ENCODE data around the gene CFAP65.

CFAP65 gene

DNA sequence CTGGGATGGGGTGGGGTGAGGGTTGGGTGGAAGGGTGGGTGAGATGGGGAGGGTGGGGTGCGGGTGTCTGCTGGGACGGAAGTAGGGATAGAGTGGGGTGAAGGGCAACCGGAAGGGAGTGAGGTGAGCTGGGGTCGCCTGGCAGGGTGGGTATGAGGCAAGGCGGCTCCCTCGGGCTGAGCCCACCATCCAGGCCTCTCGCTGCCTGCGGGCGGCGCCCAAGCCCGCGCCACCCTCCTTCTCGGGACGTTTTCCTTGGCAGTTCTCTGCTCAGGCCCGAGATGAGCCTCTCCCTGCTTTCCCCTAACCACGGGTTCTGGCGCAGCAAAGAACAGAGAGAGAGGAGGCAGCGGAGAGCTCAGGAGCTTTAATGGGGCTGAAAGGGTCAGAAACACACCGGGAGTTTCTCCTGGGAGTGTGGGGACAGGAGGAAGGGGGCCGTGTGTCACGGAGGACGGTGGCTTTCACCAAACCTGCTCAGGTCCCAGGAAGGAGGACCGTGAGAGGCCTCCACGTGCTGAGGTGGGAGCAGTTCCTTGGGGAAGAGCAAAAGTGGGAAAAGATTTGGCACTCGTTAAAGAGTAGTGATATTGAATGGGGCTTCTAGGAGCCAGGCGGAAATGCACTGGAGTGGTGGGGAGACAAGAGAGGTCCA, 60.5 kb downstream of the CFAP65 start:
- no peak for DNase-seq (ENCODE audit: insufficient read length, low spot score)
- FAIRE-seq, result no peak

DNA sequence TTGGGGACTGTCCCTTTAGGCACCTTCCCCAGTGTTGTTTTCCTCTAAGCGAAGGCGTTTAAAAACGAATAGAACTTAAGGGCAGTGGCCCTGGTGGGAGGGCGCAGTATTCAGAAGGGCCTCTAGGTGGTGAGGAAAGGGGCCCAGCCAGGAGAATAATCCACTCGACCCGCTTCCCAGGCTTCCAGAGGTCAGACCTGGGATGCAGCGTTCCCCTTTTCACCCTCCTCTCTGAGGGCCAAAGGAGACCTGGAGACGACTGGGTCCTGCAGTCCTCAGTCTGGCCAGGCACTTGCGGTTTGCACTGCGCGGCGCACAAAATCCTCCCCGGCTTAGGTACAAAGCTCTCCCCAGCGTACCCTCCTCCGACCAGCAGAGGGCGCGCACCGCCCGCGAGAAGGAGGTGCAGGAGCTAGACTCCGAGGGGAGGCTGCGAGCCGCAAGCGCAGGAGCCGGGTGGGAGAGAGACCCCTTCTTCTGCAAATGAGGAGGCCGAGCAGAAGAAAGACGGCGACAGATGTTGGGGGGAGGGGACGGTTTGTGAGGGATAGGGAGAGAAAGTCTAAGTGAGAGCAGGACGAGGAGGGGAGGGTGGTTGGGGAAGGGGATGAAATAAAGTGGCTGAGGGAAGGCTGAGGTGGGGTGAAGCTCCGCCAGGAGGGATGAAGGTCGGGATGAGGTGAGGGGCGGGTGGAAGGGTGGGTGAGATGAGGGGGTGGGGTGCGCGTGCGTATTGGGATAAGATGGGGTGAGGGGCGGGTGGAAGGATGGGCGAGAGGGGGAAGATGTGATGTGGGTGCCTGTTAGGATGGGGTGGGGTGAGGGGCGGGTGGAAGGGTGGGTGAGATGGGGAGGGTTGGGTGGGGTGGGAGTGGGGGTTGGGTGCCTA, 61.2 kb downstream of the CFAP65 start:
- peak; percentile 90 for DNase-seq (ENCODE audit: insufficient read length, low spot score)
- FAIRE-seq, result peak; percentile 44

DNA sequence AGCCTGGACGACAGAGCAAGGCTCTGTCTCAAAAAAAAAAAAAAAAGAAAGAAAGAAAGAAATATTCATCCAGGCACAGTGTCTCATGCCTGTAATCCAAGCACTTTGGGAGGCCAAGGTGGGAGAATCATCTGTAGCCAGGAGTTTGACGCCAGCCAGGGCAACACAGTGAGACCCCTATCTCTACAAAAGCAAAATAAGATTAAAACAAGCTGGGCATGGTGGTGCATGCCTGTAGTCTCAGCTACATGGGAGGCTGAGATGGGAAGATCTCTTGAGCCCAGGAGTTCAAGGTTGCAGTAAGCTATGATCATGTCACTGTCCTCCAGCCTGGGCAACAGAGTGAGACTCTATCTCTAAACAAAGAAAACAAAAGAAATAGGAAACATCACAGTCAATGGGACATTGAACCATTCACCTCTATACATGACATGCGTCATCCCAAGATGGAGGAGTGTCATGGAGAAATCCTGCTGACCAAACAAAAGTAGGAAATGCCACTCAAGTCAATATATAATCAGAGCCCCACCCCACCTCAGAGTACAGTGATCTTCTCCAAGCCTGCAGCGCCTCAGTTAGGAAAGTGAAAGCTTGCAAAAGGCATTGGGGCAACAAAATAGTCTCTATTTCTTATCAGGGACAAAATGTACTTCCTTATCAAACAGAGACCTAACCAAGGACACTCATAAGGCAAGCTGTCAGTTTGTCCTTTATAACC, 66.1 kb downstream of the CFAP65 start:
- DNase-seq (ENCODE audit: insufficient read length, low spot score) (no peak), FAIRE-seq (no peak)

DNA sequence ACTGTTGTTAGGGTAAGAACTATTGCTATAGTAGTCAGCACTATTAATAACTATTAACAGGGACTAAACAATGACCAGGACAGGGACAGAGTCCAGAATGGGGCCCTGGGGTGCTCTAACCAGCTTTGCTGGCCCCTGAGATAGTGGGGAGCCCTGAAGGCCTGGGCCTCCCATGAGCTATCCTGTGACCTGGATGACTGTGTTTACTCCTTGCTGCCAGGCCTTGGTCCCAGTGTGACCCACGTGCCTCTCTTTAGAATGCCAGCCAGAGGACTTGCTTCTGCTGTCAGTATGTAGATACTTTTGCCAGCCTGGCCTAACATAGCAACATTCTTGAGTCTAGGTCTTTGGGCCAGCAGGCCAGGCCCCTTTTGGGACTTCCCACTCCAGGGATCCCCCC, 70.4 kb downstream of the CFAP65 start:
- FAIRE-seq (no peak), DNase-seq (ENCODE audit: insufficient read length, low spot score) (no peak)

DNA sequence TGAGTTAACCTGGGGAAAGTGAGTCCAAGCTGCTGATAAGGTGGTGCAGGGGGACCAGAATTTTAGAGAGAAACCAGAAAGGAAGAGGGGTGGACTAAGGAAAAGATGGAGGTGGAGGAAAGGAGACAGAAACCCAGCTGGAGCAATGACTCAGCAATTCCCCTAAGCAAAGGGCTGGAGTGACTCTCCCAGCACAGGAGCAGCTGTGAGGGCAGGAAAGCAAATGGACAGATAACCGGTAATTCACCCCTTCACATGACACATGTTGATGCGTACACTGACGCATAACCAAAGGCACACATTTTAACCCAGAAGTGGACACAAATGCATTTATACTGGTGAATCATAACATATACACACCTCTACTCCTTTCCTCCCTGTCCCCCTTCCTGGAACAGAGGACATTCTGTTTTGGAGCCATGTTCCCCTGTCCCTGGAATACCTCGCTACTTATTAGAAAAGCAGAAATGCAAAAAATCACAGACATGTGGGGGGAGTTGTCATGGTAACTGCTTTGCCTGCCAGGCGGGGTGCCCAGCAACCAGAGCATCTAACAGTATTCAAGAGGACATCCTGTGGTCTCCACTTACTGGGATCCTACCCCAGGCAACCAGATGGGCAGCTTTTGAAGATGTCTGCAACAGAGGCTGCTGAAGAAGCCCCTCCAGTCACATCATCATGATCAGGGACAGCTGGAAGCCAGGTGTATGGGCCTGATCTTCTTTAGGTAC, 77.1 kb downstream of the CFAP65 start:
- DNase-seq (ENCODE audit: insufficient read length, low spot score) (no peak), FAIRE-seq (no peak)

DNA sequence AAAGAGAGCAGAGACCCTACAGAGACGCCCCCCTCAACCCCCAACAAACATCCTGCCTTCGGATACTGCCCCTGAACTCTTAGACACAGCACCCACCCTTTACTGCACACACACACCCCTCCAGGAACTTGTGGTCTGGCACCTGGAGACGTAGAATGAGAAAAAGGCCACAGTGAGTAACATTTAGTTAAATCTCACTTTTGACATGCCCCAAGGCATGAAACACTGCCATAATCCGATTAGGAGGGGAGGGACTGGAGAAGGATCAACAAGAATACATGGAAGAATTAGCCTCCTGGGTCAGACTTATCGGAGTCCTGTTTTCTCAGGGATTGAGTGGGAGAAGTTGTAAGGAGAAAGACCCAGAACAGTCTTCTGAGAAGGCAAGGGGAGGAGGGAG, 77.7 kb downstream of the CFAP65 start:
- no peak for FAIRE-seq

DNA sequence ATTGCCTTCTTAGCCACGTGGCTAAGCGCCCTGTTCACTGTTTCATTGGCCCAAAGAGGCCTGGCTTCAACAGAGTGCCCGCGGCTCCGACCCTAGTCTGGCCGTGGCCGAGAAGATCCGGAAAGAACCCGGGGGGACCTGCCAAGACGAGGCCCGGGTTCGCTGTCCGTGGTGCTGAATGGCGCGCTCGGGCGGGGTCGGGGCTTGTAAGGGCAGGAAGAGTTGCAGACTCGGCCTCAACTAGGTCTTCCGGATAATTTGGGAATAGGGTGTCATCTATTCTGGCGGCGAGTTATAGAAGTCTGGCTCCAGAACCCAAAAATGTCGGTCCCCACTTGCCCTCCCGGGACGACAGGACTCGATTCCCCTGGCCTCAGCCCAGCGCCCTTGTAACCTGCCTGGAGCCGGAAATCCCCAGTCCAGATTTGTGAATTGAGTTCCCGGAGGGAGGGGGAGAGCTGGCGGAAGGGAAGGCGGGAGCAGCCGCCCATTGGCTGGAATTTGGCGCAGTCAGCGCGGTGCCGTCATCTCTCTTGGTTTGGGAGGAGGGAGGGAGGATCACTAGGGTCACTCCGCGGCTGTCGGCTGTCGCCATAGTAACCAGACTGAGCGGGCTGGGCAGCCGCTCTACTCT, 78.3 kb downstream of the CFAP65 start:
- no peak for DNase-seq (ENCODE audit: insufficient read length, low spot score)

More for the DNA sequence above, 77.7 kb downstream of the CFAP65 start:
- DNase-seq (ENCODE audit: insufficient read length, low spot score), result no peak

DNA sequence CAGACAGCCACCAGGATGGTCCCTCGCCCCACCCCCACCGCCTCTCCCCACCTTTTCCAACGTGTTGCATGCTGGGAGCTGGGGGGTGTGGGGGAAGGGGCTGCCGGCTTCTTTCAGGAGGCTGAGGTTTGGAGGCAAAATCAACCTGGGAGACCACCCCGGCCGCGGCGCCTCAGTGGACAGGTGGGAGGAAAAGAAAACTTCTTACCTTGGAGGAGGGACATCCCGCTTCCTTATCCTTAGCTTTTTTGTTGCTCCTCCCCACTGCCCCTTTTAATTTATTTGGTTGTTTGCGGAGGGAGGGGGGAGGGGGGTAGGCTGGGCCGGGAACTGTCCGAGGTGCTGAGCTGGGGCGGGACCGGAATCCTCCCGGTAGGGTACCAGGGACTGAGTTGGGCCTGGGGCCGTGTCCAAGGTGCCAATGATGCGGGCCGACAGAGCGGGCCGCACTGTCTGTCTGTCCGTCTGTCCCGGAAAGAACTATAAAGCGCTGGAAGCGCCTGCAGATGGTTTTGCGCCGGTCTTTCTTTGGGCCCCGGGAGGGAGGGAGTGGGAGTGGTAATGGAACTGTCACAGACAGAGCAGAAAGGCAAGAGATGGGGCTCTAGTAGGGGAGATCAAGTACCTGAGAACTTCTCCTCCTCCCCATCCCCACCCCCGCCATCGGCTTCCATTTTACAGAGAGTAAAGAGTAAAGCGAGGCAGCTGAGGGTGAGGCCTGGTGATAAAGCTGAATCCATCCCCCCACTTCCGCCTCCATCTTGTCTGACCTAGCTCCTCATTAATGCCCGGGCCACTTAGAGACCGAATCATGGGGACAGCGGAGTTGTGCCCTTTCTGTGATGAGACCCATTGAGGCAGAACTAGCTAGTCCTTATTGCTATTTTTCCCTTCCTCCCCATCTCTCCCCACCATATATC, 79.4 kb downstream of the CFAP65 start:
- FAIRE-seq, result no peak
- DNase-seq (ENCODE audit: insufficient read length, low spot score), result no peak

More for the DNA sequence above, 78.3 kb downstream of the CFAP65 start:
- FAIRE-seq, result no peak

DNA sequence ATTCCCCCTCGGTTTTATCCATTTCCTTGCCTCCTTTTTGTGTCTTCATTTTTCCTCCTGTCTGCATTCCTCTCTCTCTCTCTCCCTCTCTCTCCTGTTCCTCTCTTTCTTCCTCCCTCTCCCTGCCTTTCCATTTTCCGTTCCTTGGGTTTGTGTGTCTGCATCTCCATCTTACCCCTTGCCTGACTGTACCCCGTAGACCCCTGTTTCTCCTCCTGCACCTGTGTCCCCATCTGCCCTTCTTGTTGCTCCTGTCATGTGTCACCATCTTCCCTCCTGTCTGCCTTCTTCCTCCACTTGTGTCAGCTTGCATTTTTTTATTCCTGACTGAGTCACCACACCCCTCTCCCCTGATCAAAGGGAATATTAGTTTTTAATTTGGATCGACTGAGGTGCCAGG, 80.1 kb downstream of the CFAP65 start:
- DNase-seq (ENCODE audit: insufficient read length, low spot score) (no peak), FAIRE-seq (no peak)

DNA sequence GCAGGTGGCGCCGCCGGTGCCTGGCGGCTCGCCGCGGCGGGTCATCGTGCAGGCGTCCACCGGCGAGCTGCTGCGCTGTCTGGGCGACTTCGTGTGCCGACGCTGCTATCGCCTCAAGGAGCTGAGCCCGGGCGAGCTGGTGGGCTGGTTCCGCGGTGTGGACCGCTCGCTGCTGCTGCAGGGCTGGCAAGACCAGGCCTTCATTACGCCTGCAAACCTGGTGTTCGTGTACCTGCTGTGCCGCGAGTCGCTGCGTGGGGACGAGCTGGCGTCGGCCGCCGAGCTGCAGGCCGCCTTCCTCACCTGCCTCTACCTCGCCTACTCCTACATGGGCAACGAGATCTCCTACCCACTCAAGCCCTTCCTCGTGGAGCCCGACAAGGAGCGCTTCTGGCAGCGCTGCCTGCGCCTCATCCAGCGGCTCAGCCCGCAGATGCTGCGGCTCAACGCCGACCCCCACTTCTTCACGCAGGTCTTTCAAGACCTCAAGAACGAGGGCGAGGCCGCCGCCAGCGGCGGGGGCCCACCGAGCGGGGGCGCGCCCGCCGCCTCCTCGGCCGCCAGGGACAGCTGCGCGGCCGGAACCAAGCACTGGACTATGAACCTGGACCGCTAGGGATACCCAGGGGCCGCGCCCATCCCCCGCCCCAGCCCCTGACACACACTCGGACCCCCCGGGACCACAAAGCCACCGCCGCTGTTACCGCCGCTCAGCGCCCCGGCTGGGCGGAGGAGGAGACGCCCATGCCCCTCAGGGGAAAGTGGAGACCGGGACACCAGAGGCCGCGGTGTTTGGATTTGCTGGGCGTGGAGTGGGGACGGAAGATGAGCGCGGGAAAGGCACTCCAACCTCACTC, 80.8 kb downstream of the CFAP65 start:
- FAIRE-seq, result no peak
- DNase-seq (ENCODE audit: insufficient read length, low spot score), result no peak

DNA sequence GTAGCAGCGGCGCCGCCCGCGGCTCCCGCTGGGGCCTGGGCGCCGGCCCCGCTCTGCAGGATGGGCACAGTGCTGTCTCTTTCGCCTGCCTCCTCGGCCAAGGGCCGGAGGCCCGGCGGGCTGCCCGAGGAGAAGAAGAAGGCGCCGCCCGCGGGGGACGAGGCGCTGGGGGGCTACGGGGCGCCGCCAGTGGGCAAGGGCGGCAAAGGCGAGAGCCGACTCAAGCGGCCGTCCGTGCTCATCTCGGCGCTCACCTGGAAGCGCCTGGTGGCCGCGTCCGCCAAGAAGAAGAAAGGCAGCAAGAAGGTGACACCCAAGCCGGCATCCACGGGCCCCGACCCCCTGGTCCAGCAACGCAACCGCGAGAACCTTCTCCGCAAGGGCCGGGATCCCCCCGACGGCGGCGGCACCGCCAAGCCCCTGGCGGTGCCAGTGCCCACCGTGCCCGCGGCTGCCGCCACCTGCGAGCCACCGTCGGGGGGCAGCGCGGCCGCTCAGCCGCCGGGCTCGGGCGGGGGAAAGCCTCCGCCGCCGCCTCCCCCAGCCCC, 81.5 kb downstream of the CFAP65 start:
- DNase-seq (ENCODE audit: insufficient read length, low spot score), result no peak
- no peak for FAIRE-seq

DNA sequence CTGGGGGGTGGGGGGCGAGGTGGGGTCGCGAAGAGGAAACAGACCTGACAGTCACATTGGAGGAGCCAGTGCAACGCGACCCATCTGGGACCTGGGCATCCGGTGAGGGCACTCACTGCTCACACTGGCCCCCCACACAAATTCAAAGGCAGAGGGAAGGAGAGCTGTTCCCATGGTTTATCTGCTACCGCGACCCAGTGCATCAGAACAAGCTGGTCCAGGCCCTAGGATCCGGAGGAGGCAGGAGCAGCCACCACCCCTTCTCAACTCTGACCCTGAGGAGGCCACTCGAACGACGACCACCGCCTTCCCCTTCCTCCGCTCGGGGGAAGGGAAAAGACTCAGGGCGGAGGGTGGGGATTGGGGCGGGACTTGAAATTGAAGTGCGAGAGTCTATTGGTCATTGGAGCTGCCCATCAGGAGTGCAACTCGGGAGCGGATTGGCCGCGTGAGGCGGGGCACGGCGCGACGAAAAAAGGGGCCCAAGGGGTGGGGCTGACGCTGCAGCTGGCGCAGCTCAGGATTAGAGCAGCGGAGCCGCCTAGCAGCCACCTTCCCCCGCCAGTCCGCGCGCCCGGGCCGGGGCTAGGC, 82.1 kb downstream of the CFAP65 start, which contains the start of gene CDK5R2:
TSS of gene CDK5R2 (plus strand) at position 526 of the 591 bp plus-strand sequence. CDS start 155 bp downstream, outside the sequence.
- DNase-seq (ENCODE audit: insufficient read length, low spot score) (peak; percentile 100), FAIRE-seq (peak; percentile 42)

DNA sequence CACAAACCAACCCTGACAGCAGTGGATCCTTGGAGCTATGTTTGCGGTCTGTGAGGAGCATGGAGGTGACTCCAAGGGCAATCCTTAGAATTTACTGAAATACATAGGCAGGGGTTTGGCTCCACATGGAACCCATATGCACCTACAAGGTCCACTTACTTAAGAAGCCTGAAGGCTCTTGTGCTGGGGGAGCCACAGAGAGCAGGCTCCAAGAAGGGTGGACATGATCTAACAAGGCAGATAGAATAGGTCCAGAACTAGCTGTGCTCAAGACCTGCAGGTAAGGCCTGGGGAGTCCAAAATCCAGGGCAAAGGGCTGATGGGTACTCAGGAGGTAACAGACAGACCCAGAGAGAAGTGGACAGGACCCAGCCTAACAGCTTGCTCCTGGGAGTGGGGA, 83.0 kb downstream of the CFAP65 start:
- no peak for FAIRE-seq
- DNase-seq (ENCODE audit: insufficient read length, low spot score), result no peak

DNA sequence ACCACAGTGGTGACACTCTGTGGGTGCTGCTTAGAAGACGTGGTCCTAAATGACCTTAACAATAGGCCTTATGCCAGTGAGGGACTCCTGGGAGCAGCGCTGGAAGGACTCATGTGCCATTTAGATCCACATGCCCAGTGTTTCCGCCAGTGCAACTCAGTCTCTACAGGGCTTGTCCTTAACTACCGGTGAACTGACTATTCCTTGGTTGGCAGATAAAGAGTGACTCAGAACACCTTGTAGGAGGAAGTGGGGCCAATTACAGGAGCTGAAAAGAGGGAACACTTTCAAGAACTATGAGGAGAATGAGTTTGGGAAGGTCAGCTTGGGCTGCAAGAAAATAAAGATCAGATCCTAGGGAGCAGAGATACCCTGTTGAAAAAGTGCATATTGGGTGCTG, 83.6 kb downstream of the CFAP65 start:
- FAIRE-seq, result no peak

DNA sequence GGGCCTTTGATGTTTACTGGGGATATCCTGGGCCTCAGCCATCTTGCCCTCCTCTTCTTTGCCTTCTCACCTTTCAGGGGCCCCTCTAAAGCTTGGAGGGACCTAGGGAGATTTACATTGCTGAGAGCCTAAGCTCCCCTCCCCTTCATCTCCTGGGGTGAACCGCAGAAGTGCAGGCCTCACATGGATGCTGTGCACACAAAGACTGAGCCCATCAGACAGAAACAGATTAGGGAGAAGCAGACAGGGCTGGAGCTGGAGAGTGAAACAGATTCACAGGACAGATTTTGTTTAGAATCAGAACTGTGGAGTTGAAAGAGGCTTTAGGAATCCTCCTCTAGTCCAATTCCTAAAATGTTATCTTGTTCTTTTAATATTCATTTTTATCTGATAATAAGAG, 85.3 kb downstream of the CFAP65 start:
- FAIRE-seq, result no peak
- no peak for DNase-seq (ENCODE audit: insufficient read length, low spot score)

More for the DNA sequence above, 83.6 kb downstream of the CFAP65 start:
- DNase-seq (ENCODE audit: insufficient read length, low spot score), result no peak

DNA sequence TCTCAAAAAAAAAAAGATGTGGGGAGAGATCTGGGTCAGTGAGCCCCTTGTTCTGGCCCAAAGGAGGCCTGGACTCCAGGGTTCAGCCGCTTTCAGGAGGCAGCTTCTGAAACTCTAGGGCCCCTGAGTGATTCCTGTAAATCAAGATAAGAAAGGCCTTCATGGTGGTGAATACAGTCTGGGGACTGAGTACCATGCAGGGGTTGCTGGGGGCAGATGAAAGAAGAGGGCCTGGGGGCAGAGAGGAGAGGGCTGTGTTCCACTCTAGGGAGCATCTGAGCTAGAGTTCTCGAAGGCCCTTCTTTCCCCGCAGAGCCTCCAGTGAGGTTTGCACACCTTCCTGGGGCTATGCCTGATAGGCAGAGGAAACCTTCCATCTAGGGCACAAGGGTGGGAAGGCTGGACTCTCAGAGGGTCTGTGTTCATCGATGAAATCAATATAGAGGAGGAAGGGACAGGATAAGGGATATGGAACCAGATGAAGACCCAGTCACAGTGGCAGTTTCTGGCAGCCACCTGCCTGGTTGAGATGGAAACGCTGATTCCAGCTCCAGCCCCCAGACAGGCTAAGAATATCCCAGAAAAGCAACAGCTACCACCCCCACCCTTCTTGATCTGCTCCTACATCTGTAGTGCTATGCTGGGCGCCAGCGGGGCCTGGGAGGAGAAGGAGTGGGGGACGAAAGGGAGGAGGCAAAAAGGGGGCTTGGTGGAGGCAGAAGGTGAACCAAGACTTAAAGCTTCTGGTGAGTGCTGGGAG, 86.6 kb downstream of the CFAP65 start:
- no peak for DNase-seq (ENCODE audit: insufficient read length, low spot score)
- no peak for FAIRE-seq

Measured in GM19239 (cell line).